ENCODE measurements around the gene MAPK8IP1. TPM values are rescaled to one million over a fixed set of nuclear protein-coding genes. Genes with fewer than 3 reads are reported as not detected.

MAPK8IP1 gene
- total RNA-seq, 1 experiment from 2014 or later: 12.7 TPM

GRCh38 chr11:45886816-45887520 is 1.5 kb downstream of the MAPK8IP1 start:
- Histone ChIP-seq H3K36me3 (ENCODE audit: control insufficient read depth, insufficient read depth, low read length) (no peaks in the 10 kb centered on the region), H3K4me1 (ENCODE audit: control insufficient read depth, insufficient read depth, low read length) (no peaks in the 10 kb centered on the region), H3K27me3 (ENCODE audit: control insufficient read depth, insufficient read depth, low read length) (no peaks in the 10 kb centered on the region), H3K27ac (ENCODE audit: low read length) (no peak overlapping the region), H3K9me3 (ENCODE audit: control insufficient read depth, insufficient read depth, low read depth, low read length) (no peaks in the 10 kb centered on the region), H3K4me3 (ENCODE audit: low read depth in 2 of 2, low read length in 2 of 2) (no peak overlapping the region)
- ChIA-PET POLR2A (interaction anchor here (0.6 kb wide), 1 partner anchor 40 kb away, joined by 6 read pairs; the partner anchor contains the start of gene CRY2), CTCF (no interaction called here)
- in situ Hi-C loops (cut with HindIII; ENCODE audit: low pct_unique_long_range_greater_than_20kb, low sequenced_read_pairs): no loop called here
- ATAC-seq (no peak), DNase-seq (ENCODE audit: low read depth, low spot score) (no peak)
- BruUV-seq (replicated peaks): no TSS peak
- TF ChIP-seq SIN3A (IDR thresholded peaks at IDR 0.05; ENCODE audit: borderline replicate concordance, insufficient read depth, low read depth, low read length) (no peak), TCF7L2 (IDR thresholded peaks at IDR 0.05; ENCODE audit: low read depth, low read length) (no peak), POLR2AphosphoS5 (IDR thresholded peaks at IDR 0.05; ENCODE audit: low read depth, low read length) (no peak)
- TF ChIP-seq, protein P1, sequence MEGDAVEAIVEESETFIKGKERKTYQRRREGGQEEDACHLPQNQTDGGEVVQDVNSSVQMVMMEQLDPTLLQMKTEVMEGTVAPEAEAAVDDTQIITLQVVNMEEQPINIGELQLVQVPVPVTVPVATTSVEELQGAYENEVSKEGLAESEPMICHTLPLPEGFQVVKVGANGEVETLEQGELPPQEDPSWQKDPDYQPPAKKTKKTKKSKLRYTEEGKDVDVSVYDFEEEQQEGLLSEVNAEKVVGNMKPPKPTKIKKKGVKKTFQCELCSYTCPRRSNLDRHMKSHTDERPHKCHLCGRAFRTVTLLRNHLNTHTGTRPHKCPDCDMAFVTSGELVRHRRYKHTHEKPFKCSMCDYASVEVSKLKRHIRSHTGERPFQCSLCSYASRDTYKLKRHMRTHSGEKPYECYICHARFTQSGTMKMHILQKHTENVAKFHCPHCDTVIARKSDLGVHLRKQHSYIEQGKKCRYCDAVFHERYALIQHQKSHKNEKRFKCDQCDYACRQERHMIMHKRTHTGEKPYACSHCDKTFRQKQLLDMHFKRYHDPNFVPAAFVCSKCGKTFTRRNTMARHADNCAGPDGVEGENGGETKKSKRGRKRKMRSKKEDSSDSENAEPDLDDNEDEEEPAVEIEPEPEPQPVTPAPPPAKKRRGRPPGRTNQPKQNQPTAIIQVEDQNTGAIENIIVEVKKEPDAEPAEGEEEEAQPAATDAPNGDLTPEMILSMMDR (IDR thresholded peaks at IDR 0.05): no peak
- TF ChIP-seq, protein P2, sequence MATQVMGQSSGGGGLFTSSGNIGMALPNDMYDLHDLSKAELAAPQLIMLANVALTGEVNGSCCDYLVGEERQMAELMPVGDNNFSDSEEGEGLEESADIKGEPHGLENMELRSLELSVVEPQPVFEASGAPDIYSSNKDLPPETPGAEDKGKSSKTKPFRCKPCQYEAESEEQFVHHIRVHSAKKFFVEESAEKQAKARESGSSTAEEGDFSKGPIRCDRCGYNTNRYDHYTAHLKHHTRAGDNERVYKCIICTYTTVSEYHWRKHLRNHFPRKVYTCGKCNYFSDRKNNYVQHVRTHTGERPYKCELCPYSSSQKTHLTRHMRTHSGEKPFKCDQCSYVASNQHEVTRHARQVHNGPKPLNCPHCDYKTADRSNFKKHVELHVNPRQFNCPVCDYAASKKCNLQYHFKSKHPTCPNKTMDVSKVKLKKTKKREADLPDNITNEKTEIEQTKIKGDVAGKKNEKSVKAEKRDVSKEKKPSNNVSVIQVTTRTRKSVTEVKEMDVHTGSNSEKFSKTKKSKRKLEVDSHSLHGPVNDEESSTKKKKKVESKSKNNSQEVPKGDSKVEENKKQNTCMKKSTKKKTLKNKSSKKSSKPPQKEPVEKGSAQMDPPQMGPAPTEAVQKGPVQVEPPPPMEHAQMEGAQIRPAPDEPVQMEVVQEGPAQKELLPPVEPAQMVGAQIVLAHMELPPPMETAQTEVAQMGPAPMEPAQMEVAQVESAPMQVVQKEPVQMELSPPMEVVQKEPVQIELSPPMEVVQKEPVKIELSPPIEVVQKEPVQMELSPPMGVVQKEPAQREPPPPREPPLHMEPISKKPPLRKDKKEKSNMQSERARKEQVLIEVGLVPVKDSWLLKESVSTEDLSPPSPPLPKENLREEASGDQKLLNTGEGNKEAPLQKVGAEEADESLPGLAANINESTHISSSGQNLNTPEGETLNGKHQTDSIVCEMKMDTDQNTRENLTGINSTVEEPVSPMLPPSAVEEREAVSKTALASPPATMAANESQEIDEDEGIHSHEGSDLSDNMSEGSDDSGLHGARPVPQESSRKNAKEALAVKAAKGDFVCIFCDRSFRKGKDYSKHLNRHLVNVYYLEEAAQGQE (IDR thresholded peaks at IDR 0.05; ENCODE audit: insufficient read depth in 1 of 2, low read depth in 2 of 2, low read length in 1 of 2): no peak
- intact Hi-C loops (cut with micrococcal nuclease; ENCODE audit: unreplicated experiment): no loop called here

DNA sequence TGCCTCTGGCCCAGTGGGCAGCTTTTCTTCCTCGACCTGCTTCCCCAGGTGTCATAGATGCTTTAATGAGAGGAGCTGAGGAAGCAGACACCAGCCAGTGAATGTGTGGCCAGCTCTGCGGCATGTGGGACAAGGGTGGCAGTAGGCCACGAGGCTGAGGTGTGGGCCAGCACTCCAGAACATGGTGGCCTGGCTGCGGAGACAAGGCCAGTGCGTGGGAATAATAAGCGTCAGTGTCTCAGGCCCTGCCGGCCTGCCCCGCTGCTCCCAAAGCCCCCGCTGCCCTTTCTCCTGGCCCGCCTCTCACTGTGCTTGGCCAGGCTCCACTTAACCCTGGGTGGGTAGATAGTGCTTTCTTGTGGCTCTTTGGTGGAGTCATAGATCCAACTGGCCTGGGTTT is 2.1 kb downstream of the MAPK8IP1 start:
- no peaks in the 10 kb centered on the region for H3K4me1 ChIP-seq (ENCODE audit: control insufficient read depth, insufficient read depth, low read length)
- intact Hi-C loops (cut with micrococcal nuclease; ENCODE audit: unreplicated experiment) (no loop called here), in situ Hi-C loops (cut with HindIII; ENCODE audit: low pct_unique_long_range_greater_than_20kb, low sequenced_read_pairs) (no loop called here)
- ATAC-seq (no peak), DNase-seq (ENCODE audit: low read depth, low spot score) (no peak)
- TF ChIP-seq POLR2AphosphoS5 (IDR thresholded peaks at IDR 0.05; ENCODE audit: low read depth, low read length) (no peak), TCF7L2 (IDR thresholded peaks at IDR 0.05; ENCODE audit: low read depth, low read length) (no peak), SIN3A (IDR thresholded peaks at IDR 0.05; ENCODE audit: borderline replicate concordance, insufficient read depth, low read depth, low read length) (no peak)
- TF ChIP-seq, protein P2 (IDR thresholded peaks at IDR 0.05; ENCODE audit: insufficient read depth in 1 of 2, low read depth in 2 of 2, low read length in 1 of 2): no peak
- TF ChIP-seq, protein P1 (IDR thresholded peaks at IDR 0.05): no peak
- POLR2A ChIA-PET: no interaction called here
- CTCF ChIA-PET: no interaction called here
- H3K27ac ChIP-seq (ENCODE audit: low read length): no peak overlapping the region
- H3K4me3 ChIP-seq (ENCODE audit: low read depth in 2 of 2, low read length in 2 of 2): no peak overlapping the region
- H3K27me3 ChIP-seq (ENCODE audit: control insufficient read depth, insufficient read depth, low read length): no peaks in the 10 kb centered on the region
- H3K36me3 ChIP-seq (ENCODE audit: control insufficient read depth, insufficient read depth, low read length): no peaks in the 10 kb centered on the region
- no TSS peak for BruUV-seq (replicated peaks)
- H3K9me3 ChIP-seq (ENCODE audit: control insufficient read depth, insufficient read depth, low read depth, low read length): no peaks in the 10 kb centered on the region
